SHP77 (cell line): ENCODE measurements around the gene FAM241B.

Experiments
- DNase-seq, 2 experiments: peaks; one replicate each; lab custom pipeline; 2025; lab: John Stamatoyannopoulos, UW

FAM241B gene

GRCh38 chr10:69634759-69635425 lies 4.8 kb downstream of the FAM241B start:
- DNase-seq, result no peak

- DNase-seq, result no peak
These were observed 5.6 kb downstream of the FAM241B start for GRCh38 chr10:69635428-69636272.

GRCh38 chr10:69636273-69636575 lies 6.2 kb downstream of the FAM241B start:
- no peak for DNase-seq

GRCh38 chr10:69636626-69637605 lies 6.9 kb downstream of the FAM241B start:
- DNase-seq, result no peak

GRCh38 chr10:69638642-69639041 lies 8.6 kb downstream of the FAM241B start:
- no peak for DNase-seq

GRCh38 chr10:69639291-69640195 lies 9.5 kb downstream of the FAM241B start:
- DNase-seq, result peak in 1 of 2 experiments; percentile 5

- DNase-seq, result no peak
These were observed 10.3 kb downstream of the FAM241B start for GRCh38 chr10:69640196-69640980.

- DNase-seq, result no peak
These were observed 11.4 kb downstream of the FAM241B start for GRCh38 chr10:69641261-69641980.

- DNase-seq, result no peak
These were observed 12.7 kb downstream of the FAM241B start for GRCh38 chr10:69642747-69643146.

GRCh38 chr10:69643779-69644657 lies 14.0 kb downstream of the FAM241B start:
- DNase-seq, result no peak

- DNase-seq, result peak in 1 of 2 experiments; percentile 1
These were observed 14.7 kb downstream of the FAM241B start for GRCh38 chr10:69644658-69645295.

GRCh38 chr10:69645296-69646184 lies 15.5 kb downstream of the FAM241B start:
- no peak for DNase-seq

- no peak for DNase-seq
These were observed 16.4 kb downstream of the FAM241B start for GRCh38 chr10:69646185-69647060.

- no peak for DNase-seq
These were observed 17.1 kb downstream of the FAM241B start for GRCh38 chr10:69647126-69647525.

- no peak for DNase-seq
These were observed 17.8 kb downstream of the FAM241B start for GRCh38 chr10:69647819-69648218.

GRCh38 chr10:69648461-69648860 lies 18.4 kb downstream of the FAM241B start:
- no peak for DNase-seq
